KBM-7 (cell line): ENCODE measurements around the gene RFC5.

Source experiments
- DNase-seq: peaks from one replicate; pipeline ENCODE4 v3.0.0-alpha.2; 2015
- in situ Hi-C: fragments of 300-500 bp; cut with MboI; formaldehyde crosslinking; loops from 2 replicates; pipeline ENCODE4 v1.14.3; 2020; ENCODE audit warnings: low sequenced_read_pairs, low pct_unique_long_range_greater_than_20kb, mixed read lengths

The RFC5 gene

GRCh38 chr12:118042091-118042490 is 25.6 kb downstream of the RFC5 start:
- DNase-seq: no peak
- in situ Hi-C loops: no loop called here

GRCh38 chr12:118044075-118044474 is 27.6 kb downstream of the RFC5 start:
- in situ Hi-C loops: no loop called here
- DNase-seq: no peak

GRCh38 chr12:118044577-118044976 is 28.1 kb downstream of the RFC5 start:
- in situ Hi-C loops: no loop called here
- no peak for DNase-seq

- no peak for DNase-seq
- in situ Hi-C loops: no loop called here
Observed at GRCh38 chr12:118046430-118046829, 29.9 kb downstream of the RFC5 start.

GRCh38 chr12:118050972-118051910 is 34.7 kb downstream of the RFC5 start:
- DNase-seq: no peak
- in situ Hi-C loops: no loop called here

- no peak for DNase-seq
- in situ Hi-C loops: no loop called here
Observed at GRCh38 chr12:118052324-118053070, 36.0 kb downstream of the RFC5 start.

- DNase-seq: no peak
- in situ Hi-C loops: no loop called here
Observed at GRCh38 chr12:118053071-118053985, 36.8 kb downstream of the RFC5 start.

GRCh38 chr12:118055144-118055557 is 38.6 kb downstream of the RFC5 start:
- DNase-seq: peak; percentile 83
- in situ Hi-C loops: no loop called here

- DNase-seq: no peak
Observed at GRCh38 chr12:118055865-118056773, 39.6 kb downstream of the RFC5 start.

GRCh38 chr12:118058227-118058626 is 41.7 kb downstream of the RFC5 start:
- in situ Hi-C loops: no loop called here
- no peak for DNase-seq

More at GRCh38 chr12:118055865-118056773, 39.6 kb downstream of the RFC5 start:
- in situ Hi-C loops: no loop called here

GRCh38 chr12:118058881-118059280 is 42.4 kb downstream of the RFC5 start:
- no peak for DNase-seq
- in situ Hi-C loops: no loop called here

- DNase-seq: no peak
- in situ Hi-C loops: no loop called here
Observed at GRCh38 chr12:118059341-118060191, 43.1 kb downstream of the RFC5 start.

GRCh38 chr12:118060301-118061010 is 44.0 kb downstream of the RFC5 start:
- in situ Hi-C loops: no loop called here
- no peak for DNase-seq

GRCh38 chr12:118061011-118061872 is 44.7 kb downstream of the RFC5 start, which contains the start of gene WSB2:
WSB2 (minus strand) TSS chr12:118061179; CDS start chr12:118061048, 131 bp downstream.
- no peak for DNase-seq
- in situ Hi-C loops: no loop called here

- in situ Hi-C loops: no loop called here
- DNase-seq: peak; percentile 62
Observed at GRCh38 chr12:118061873-118062843, 45.7 kb downstream of the RFC5 start.
